IMR-90 (cell line): ENCODE data around the gene CLK1.

Experiments used
- BHLHE40 ChIP-seq: fragments of 150-350 bp; IDR thresholded peaks from 2 replicates; pipeline ENCODE4 v1.6.1; 2016; ENCODE audit warnings: mild to moderate bottlenecking, low read depth, low read length
- CEBPB ChIP-seq: IDR thresholded peaks from 2 replicates; pipeline ENCODE4 v1.6.1; 2012; ENCODE audit warnings: low read depth, low read length, improper control_type of control experiment
- ELK1 ChIP-seq: fragments of 150-350 bp; IDR thresholded peaks from 2 replicates; pipeline ENCODE4 v1.6.1; 2016; ENCODE audit warnings: low read depth, mild to moderate bottlenecking, low read length, moderate library complexity, borderline replicate concordance
- FOS ChIP-seq: fragments of 150-350 bp; IDR thresholded peaks from 2 replicates; pipeline ENCODE4 v1.6.1; 2016; ENCODE audit warnings: low read depth, low read length
- MAFK ChIP-seq: IDR thresholded peaks from 2 replicates; pipeline ENCODE4 v1.6.1; 2012; ENCODE audit warnings: low read depth, low read length, improper control_type of control experiment
- MAZ ChIP-seq: IDR thresholded peaks from 2 replicates; pipeline ENCODE4 v1.6.1; 2012; ENCODE audit warnings: low read depth, mild to moderate bottlenecking, low read length, improper control_type of control experiment, moderate library complexity, borderline replicate concordance
- MXI1 ChIP-seq: IDR thresholded peaks from 2 replicates; pipeline ENCODE4 v1.6.1; 2012; ENCODE audit warnings: low read depth, mild to moderate bottlenecking, low read length, moderate library complexity, borderline replicate concordance
- POLR2A ChIP-seq: IDR thresholded peaks from 2 replicates; pipeline ENCODE4 v1.6.1; 2012; ENCODE audit warnings: mild to moderate bottlenecking, low read depth, low read length
- RAD21 ChIP-seq: IDR thresholded peaks from 2 replicates; pipeline ENCODE4 v1.6.1; 2012; ENCODE audit warnings: low read length, improper control_type of control experiment
- RCOR1 ChIP-seq: IDR thresholded peaks from 2 replicates; pipeline ENCODE4 v1.6.1; 2012; ENCODE audit warnings: mild to moderate bottlenecking, low read length, improper control_type of control experiment; ENCODE audit not compliant: insufficient replicate concordance
- RFX5 ChIP-seq: IDR thresholded peaks from 2 replicates; pipeline ENCODE4 v1.8.0; 2012; ENCODE audit warnings: low read depth, mild to moderate bottlenecking, low read length, moderate library complexity
- SMC3 ChIP-seq: fragments of 150-350 bp; IDR thresholded peaks from 2 replicates; pipeline ENCODE4 v1.6.1; 2016; ENCODE audit warnings: low read depth, mild to moderate bottlenecking, antibody characterized with exemption, low read length, moderate library complexity
- TF ChIP-seq, protein P1 (sequence below): conservative IDR thresholded peaks from 2 replicates; pipeline ENCODE4 v1.5.1; 2012; ENCODE audit warnings: mild to moderate bottlenecking, low read depth, low read length, improper control_type of control experiment

DNA sequence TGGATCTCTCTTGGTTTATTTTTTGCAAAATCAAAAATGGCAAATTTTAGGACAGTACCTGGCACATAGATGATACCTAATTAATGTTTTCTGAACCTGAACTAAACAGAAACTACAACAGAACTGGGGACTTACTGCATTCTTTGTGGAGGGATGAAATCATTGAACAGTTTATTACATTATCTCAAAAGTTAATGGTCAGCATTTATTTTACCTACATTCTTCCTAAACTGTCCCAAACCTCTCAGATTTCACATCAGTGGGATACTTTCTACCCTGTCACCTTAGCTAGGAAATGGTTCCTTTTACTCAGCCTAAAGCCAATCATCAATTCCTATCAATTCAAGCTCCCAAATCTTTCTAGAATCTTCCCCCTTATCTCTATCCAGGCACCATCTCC lies 35.0 kb upstream of the CLK1 start:
- TF ChIP-seq, protein P1, sequence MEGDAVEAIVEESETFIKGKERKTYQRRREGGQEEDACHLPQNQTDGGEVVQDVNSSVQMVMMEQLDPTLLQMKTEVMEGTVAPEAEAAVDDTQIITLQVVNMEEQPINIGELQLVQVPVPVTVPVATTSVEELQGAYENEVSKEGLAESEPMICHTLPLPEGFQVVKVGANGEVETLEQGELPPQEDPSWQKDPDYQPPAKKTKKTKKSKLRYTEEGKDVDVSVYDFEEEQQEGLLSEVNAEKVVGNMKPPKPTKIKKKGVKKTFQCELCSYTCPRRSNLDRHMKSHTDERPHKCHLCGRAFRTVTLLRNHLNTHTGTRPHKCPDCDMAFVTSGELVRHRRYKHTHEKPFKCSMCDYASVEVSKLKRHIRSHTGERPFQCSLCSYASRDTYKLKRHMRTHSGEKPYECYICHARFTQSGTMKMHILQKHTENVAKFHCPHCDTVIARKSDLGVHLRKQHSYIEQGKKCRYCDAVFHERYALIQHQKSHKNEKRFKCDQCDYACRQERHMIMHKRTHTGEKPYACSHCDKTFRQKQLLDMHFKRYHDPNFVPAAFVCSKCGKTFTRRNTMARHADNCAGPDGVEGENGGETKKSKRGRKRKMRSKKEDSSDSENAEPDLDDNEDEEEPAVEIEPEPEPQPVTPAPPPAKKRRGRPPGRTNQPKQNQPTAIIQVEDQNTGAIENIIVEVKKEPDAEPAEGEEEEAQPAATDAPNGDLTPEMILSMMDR = no peak
- no peak for TF ChIP-seq RAD21
- TF ChIP-seq MXI1 = no peak
- TF ChIP-seq CEBPB = no peak
- no peak for TF ChIP-seq POLR2A
- TF ChIP-seq MAZ = no peak
- no peak for TF ChIP-seq RFX5
- TF ChIP-seq ELK1 = no peak
- no peak for TF ChIP-seq SMC3
- TF ChIP-seq RCOR1 = no peak
- peak; percentile 65 for TF ChIP-seq MAFK
- no peak for TF ChIP-seq BHLHE40
- no peak for TF ChIP-seq FOS
